ENCODE measurements around the gene ELF4.

DNA sequence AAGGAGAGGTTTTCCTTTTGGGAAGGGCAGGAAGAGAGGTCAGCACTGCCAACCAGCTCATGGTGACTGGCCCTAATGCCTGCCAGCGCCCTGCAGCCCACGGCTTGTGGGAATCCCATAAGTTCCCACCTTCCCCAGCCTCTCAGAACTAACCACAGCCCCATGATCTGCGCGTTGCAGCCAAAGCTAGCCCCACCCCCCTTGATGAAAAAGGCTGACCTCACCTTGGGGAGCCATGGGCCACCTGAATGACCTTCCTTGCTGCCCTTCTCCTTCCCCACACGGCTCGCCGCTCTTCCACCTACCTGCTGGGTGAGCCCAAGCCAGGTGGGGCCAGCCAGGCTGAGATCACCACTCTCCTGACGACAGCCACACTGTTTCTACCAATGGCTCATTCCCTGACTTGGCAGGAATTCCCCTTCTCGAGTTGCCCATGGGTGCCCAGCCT is 3.9 kb upstream of the ELF4 start:
- TF ChIP-seq, protein P1, sequence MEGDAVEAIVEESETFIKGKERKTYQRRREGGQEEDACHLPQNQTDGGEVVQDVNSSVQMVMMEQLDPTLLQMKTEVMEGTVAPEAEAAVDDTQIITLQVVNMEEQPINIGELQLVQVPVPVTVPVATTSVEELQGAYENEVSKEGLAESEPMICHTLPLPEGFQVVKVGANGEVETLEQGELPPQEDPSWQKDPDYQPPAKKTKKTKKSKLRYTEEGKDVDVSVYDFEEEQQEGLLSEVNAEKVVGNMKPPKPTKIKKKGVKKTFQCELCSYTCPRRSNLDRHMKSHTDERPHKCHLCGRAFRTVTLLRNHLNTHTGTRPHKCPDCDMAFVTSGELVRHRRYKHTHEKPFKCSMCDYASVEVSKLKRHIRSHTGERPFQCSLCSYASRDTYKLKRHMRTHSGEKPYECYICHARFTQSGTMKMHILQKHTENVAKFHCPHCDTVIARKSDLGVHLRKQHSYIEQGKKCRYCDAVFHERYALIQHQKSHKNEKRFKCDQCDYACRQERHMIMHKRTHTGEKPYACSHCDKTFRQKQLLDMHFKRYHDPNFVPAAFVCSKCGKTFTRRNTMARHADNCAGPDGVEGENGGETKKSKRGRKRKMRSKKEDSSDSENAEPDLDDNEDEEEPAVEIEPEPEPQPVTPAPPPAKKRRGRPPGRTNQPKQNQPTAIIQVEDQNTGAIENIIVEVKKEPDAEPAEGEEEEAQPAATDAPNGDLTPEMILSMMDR (tag by site-specific recombination; IDR thresholded peaks at IDR 0.05): no peak
- TF ChIP-seq, protein P2, sequence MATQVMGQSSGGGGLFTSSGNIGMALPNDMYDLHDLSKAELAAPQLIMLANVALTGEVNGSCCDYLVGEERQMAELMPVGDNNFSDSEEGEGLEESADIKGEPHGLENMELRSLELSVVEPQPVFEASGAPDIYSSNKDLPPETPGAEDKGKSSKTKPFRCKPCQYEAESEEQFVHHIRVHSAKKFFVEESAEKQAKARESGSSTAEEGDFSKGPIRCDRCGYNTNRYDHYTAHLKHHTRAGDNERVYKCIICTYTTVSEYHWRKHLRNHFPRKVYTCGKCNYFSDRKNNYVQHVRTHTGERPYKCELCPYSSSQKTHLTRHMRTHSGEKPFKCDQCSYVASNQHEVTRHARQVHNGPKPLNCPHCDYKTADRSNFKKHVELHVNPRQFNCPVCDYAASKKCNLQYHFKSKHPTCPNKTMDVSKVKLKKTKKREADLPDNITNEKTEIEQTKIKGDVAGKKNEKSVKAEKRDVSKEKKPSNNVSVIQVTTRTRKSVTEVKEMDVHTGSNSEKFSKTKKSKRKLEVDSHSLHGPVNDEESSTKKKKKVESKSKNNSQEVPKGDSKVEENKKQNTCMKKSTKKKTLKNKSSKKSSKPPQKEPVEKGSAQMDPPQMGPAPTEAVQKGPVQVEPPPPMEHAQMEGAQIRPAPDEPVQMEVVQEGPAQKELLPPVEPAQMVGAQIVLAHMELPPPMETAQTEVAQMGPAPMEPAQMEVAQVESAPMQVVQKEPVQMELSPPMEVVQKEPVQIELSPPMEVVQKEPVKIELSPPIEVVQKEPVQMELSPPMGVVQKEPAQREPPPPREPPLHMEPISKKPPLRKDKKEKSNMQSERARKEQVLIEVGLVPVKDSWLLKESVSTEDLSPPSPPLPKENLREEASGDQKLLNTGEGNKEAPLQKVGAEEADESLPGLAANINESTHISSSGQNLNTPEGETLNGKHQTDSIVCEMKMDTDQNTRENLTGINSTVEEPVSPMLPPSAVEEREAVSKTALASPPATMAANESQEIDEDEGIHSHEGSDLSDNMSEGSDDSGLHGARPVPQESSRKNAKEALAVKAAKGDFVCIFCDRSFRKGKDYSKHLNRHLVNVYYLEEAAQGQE (tag by site-specific recombination; IDR thresholded peaks at IDR 0.05): no peak
- TF ChIP-seq, protein P3, sequence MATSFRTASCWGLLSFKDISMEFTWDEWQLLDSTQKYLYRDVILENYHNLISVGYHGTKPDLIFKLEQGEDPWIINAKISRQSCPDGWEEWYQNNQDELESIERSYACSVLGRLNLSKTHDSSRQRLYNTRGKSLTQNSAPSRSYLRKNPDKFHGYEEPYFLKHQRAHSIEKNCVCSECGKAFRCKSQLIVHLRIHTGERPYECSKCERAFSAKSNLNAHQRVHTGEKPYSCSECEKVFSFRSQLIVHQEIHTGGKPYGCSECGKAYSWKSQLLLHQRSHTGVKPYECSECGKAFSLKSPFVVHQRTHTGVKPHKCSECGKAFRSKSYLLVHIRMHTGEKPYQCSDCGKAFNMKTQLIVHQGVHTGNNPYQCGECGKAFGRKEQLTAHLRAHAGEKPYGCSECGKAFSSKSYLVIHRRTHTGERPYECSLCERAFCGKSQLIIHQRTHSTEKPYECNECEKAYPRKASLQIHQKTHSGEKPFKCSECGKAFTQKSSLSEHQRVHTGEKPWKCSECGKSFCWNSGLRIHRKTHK (tag by site-specific recombination; IDR thresholded peaks at IDR 0.05): no peak
- TF ChIP-seq ZNF37A (tag by site-specific recombination; IDR thresholded peaks at IDR 0.05) (no peak), ZNF350 (tag by site-specific recombination; IDR thresholded peaks at IDR 0.05) (no peak)
- TF ChIP-seq, protein P4, sequence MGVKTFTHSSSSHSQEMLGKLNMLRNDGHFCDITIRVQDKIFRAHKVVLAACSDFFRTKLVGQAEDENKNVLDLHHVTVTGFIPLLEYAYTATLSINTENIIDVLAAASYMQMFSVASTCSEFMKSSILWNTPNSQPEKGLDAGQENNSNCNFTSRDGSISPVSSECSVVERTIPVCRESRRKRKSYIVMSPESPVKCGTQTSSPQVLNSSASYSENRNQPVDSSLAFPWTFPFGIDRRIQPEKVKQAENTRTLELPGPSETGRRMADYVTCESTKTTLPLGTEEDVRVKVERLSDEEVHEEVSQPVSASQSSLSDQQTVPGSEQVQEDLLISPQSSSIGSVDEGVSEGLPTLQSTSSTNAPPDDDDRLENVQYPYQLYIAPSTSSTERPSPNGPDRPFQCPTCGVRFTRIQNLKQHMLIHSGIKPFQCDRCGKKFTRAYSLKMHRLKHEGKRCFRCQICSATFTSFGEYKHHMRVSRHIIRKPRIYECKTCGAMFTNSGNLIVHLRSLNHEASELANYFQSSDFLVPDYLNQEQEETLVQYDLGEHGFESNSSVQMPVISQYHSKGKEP (tag by site-specific recombination; IDR thresholded peaks at IDR 0.05): no peak
